HUDEP-2 (cell line): ENCODE data around the gene AADACL2.
A peak's percentile ranks its signal among the peaks of the same experiment; 100 is the strongest.

ENCODE experiments used
- DNase-seq, 76 experiments: peaks; one replicate each; lab custom pipeline; 2025; ENCODE audit not compliant: unreplicated experiment in 76 of 76; lab: John Stamatoyannopoulos, UW

The AADACL2 gene

DNA sequence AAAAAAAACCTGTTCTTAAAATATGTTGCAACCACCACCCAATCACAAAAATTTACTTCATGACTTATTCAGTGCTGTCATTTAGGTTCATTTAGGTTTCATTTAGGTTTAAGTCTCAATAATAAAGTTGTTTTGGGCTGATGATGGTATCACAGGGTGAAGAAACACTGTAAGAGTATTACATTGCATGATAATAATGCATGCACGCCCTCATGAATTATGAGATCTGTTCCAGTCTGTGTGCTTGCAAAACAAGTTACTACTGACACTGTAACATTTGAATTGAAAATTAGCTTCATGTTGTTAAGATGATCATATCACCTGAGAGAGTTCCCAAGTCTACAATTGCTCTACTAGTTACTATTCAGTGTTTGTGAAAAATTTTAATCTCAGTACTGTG lies at the start of gene AADACL2:
Gene AADACL2 (plus strand): TSS at position 315 of the 400 bp plus-strand sequence. CDS start 109 bp downstream, outside the sequence.
- DNase-seq = no peak

- DNase-seq = no peak
Observed at GRCh38 chr3:151684094-151684493, 49.6 kb upstream of the AADACL2 start.

DNA sequence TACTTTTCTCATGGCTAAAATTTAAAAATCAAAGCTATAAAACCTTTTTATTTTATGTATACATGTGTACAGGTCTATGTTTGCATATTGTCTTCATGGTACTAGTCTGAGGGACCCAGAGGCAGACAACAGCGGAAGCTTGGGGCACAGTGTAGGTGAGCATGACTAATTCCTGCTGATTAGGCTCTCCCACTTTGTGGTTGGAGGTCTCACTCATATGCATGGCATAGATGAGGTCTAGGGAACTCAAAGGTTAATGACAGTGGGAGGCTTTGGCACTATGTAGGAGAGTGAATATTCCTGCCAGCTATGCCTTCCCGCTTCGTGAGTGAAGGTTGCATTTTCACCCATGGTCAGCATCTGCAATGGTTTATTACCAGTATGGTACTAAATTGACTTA lies 47.5 kb upstream of the AADACL2 start:
- DNase-seq = peak in 1 of 76 experiments; percentile 0

- DNase-seq = no peak
Observed at GRCh38 chr3:151687076-151687475, 46.7 kb upstream of the AADACL2 start.

DNA sequence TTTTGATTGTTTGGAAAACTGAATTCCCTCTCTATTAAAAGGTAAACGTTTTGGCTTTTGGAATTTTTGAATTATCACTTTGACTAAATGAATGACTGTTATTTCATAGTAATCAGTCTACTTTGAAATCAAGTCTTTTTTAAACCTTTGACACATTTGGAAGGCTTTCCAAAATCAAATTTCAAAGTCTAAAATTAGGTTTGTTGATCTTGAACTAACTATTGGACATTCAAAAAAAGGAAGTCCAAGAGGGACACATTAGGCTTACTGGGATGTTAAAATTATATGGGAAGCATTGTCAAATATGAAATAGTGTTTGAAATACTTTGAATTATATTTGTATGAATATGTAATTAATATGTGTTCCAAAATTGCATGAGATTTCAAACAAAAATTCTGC lies 45.2 kb upstream of the AADACL2 start:
- no peak for DNase-seq

DNA sequence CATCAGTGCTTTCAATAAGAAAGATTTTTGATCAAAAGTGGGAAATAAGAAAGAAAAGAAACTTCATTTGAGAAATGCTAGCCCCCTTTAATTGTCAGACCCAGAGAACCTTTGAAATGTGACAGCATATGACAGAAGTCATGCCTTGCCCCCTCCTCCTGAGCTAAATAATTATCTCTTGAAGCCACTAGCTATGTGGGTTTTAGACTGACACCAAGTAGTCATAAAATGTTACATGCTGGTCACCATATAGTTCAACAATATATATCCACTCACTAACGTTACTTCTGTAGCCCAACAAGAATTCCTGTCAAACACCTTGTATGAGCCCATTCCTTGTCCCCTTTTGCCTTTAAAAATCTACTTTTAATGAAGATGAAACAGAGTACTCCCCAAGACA lies 43.1 kb upstream of the AADACL2 start:
- no peak for DNase-seq

- DNase-seq = no peak
Observed at GRCh38 chr3:151697496-151697895, 36.2 kb upstream of the AADACL2 start.

DNA sequence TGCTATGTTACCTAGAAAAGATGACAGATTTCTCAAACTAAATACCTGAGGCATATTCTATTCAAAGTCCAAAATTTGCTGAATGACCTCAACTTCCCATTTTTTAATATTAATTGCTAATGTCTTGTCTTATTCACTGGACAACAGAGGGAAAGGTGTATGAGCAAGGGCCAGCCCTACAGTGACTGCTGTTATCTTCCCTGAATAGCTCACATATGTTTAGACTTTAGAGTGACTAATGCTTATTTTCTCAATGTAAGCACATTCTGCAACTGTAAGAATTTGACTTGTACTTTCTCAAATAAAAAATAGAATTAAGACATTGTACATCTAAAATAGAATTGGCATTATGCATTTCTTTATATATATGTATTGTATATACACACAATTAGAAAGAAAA lies 26.5 kb upstream of the AADACL2 start:
- no peak for DNase-seq

- DNase-seq = no peak
Observed at GRCh38 chr3:151708868-151709267, 24.9 kb upstream of the AADACL2 start.

- DNase-seq = no peak
Observed at GRCh38 chr3:151709847-151710246, 23.9 kb upstream of the AADACL2 start.

GRCh38 chr3:151721294-151721693 lies 12.4 kb upstream of the AADACL2 start:
- no peak for DNase-seq

GRCh38 chr3:151722856-151723255 lies 10.9 kb upstream of the AADACL2 start:
- DNase-seq = no peak

- no peak for DNase-seq
Observed at GRCh38 chr3:151724576-151725562, 8.9 kb upstream of the AADACL2 start.

GRCh38 chr3:151726016-151726415 lies 7.7 kb upstream of the AADACL2 start:
- peak in 6 of 76 experiments; percentile 1 to 36 (median 12) for DNase-seq

- DNase-seq = no peak
Observed at GRCh38 chr3:151732861-151733260, 866 bp upstream of the AADACL2 start.

DNA sequence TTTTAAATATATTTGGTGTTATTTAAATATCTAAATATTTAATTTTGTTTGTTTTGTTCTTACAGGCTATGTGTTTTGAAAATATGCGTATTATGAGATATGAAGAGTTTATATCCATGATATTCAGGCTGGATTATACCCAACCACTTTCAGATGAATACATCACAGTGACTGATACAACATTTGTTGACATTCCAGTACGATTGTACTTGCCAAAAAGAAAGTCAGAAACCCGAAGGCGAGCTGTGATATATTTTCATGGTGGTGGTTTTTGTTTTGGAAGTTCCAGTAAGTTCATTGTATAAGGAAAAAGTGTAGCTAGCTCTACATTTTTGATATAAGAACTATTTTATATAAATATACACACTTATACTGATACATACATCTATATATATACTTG lies 6.9 kb downstream of the AADACL2 start:
- no peak for DNase-seq

- no peak for DNase-seq
Observed at GRCh38 chr3:151743855-151744254, 10.1 kb downstream of the AADACL2 start.

DNA sequence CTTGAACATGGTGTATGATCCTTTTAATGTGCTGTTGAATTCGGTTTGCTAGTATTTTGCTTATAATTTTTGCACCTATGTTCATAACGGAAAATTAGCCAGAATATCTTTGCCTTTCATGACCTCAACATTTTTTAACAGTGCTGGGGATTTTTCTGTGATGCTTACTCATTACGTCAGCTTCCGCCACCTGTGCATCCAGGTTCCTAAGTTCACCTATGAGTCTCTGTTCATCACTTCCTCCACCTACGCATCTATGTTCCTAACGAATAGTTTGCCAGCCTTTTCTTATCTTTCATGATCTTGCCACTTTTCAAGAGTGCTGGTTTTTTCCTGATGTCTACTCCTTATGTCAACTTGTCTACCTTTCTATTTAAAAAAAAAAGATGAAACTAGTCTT lies 16.5 kb downstream of the AADACL2 start:
- DNase-seq = no peak

- no peak for DNase-seq
Observed at GRCh38 chr3:151750678-151751077, 17.0 kb downstream of the AADACL2 start.

DNA sequence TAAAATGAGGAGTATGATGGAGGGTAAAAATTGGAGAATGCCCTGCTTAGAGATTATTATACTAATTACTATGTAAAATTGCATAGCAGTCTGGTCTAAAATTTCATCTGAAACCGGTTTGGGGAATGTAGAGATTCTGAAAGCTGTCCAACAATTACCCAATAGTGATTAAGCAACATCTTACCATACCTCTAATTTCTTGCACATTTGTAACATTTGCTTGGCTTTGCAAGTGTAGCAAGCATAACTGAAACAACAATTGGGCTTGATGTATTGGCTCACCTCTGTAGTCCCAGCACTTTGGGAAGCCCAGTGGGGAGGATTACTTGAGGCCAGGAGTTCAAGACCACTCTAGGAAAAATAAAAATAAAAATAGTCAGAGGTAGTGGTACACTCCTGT lies 17.4 kb downstream of the AADACL2 start:
- DNase-seq = no peak

GRCh38 chr3:151753846-151754245 lies 20.1 kb downstream of the AADACL2 start:
- no peak for DNase-seq

GRCh38 chr3:151761581-151761980 lies 27.9 kb downstream of the AADACL2 start:
- DNase-seq = no peak
